Subcutaneous abdominal adipose tissue (tissue), 5 donors: Measurements from ENCODE around the gene INPP5A.
A peak's percentile ranks its signal among the peaks of the same experiment; 100 is the strongest.

Experiments used
- H3K27ac ChIP-seq: one replicate; pipeline ENCODE4 v1.7.0; 2013; ENCODE audit warnings: low read depth, mild to moderate bottlenecking, inconsistent platforms, low read length, moderate library complexity
- H3K27me3 ChIP-seq, 5 donors: one replicate each; pipeline ENCODE4 v1.7.0; 2013; ENCODE audit warnings: low read length in 5 of 5, inconsistent platforms in 1 of 5; ENCODE audit not compliant: control insufficient read depth in 5 of 5, insufficient read depth in 4 of 5
- H3K36me3 ChIP-seq, 5 donors: one replicate each; pipeline ENCODE4 v1.7.0; 2013; ENCODE audit warnings: low read length in 5 of 5; ENCODE audit not compliant: control insufficient read depth in 5 of 5, insufficient read depth in 5 of 5
- H3K4me1 ChIP-seq, 5 donors: one replicate each; pipeline ENCODE4 v1.7.0; 2013; ENCODE audit warnings: low read length in 5 of 5, mild to moderate bottlenecking in 3 of 5, moderate library complexity in 1 of 5; ENCODE audit not compliant: control insufficient read depth in 5 of 5, insufficient read depth in 5 of 5
- H3K4me3 ChIP-seq, 5 donors: one replicate each; pipeline ENCODE4 v1.7.0; 2013; ENCODE audit warnings: low read length in 5 of 5, low read depth in 1 of 5
- H3K9ac ChIP-seq, 5 donors: one replicate each; pipeline ENCODE4 v1.7.0; 2013; ENCODE audit warnings: low read length in 5 of 5, mild to moderate bottlenecking in 4 of 5, moderate library complexity in 3 of 5
- H3K9me3 ChIP-seq, 5 donors: one replicate each; pipeline ENCODE4 v1.7.0; 2013; ENCODE audit warnings: low read length in 5 of 5; ENCODE audit not compliant: control insufficient read depth in 5 of 5
- donor health status: healthy.
- donor health status: healthy.
- donor health status: healthy.
- donor health status: healthy.
- donor health status: healthy.

The INPP5A gene

GRCh38 chr10:132781556-132781955 is 244.0 kb downstream of the INPP5A start:
- Histone ChIP-seq H3K27ac (no peak overlapping the region), H3K4me1 (peaks cover 0 to 8% (median 3%) of the 10 kb centered on the region in 5 donors), H3K4me3 (no peak overlapping the region), H3K9me3 (no peaks in the 10 kb centered on the region), H3K36me3 (peaks cover 4 to 61% (median 49%) of the 10 kb centered on the region in 5 donors), H3K27me3 (peaks cover 8 to 19% (median 14%) of the 10 kb centered on the region in 5 donors), H3K9ac (no peak overlapping the region)

- no peak overlapping the region for H3K4me3 ChIP-seq
- no peak overlapping the region for H3K9ac ChIP-seq
- H3K36me3 ChIP-seq, result peaks cover 4 to 48% (median 41%) of the 10 kb centered on the region in 5 donors
- peaks cover 0 to 20% (median 12%) of the 10 kb centered on the region in 5 donors for H3K4me1 ChIP-seq
- no peak overlapping the region for H3K27ac ChIP-seq
- peaks cover 13 to 33% (median 23%) of the 10 kb centered on the region in 5 donors for H3K27me3 ChIP-seq
- H3K9me3 ChIP-seq, result no peaks in the 10 kb centered on the region
These were observed 245.8 kb downstream of the INPP5A start for GRCh38 chr10:132783165-132783939.

- H3K36me3 ChIP-seq, result peaks cover 4 to 40% (median 33%) of the 10 kb centered on the region in 5 donors
- no peak overlapping the region for H3K4me3 ChIP-seq
- H3K27ac ChIP-seq, result no peak overlapping the region
- H3K9ac ChIP-seq, result no peak overlapping the region
- peaks cover 0 to 20% (median 12%) of the 10 kb centered on the region in 5 donors for H3K4me1 ChIP-seq
- H3K9me3 ChIP-seq, result no peaks in the 10 kb centered on the region
- peaks cover 18 to 42% (median 31%) of the 10 kb centered on the region in 5 donors for H3K27me3 ChIP-seq
These were observed 246.6 kb downstream of the INPP5A start for GRCh38 chr10:132783940-132784865.

- peaks cover 4 to 31% (median 25%) of the 10 kb centered on the region in 5 donors for H3K36me3 ChIP-seq
- H3K4me1 ChIP-seq, result peaks cover 0 to 20% (median 12%) of the 10 kb centered on the region in 5 donors
- no peak overlapping the region for H3K27ac ChIP-seq
- peaks cover 24 to 47% (median 40%) of the 10 kb centered on the region in 5 donors for H3K27me3 ChIP-seq
- H3K9ac ChIP-seq, result no peak overlapping the region
- H3K9me3 ChIP-seq, result no peaks in the 10 kb centered on the region
- no peak overlapping the region for H3K4me3 ChIP-seq
These were observed 247.5 kb downstream of the INPP5A start for GRCh38 chr10:132784866-132785722.

- no peaks in the 10 kb centered on the region for H3K9me3 ChIP-seq
- H3K27me3 ChIP-seq, result peaks cover 30 to 55% (median 44%) of the 10 kb centered on the region in 5 donors
- peaks cover 4 to 25% (median 22%) of the 10 kb centered on the region in 5 donors for H3K36me3 ChIP-seq
- H3K27ac ChIP-seq, result no peak within 1 kb of the TSS
- peak within 1 kb of the TSS in 1 of 5 donors; percentile 22 for H3K4me3 ChIP-seq
- peaks cover 0 to 20% (median 12%) of the 10 kb centered on the region in 5 donors for H3K4me1 ChIP-seq
- no peak within 1 kb of the TSS for H3K9ac ChIP-seq
These were observed 248.3 kb downstream of the INPP5A start, which contains the start of gene NKX6-2 for GRCh38 chr10:132785723-132786475. Gene NKX6-2 (minus strand): TSS chr10:132786147. CDS start chr10:132785948, 199 bp downstream.

- Histone ChIP-seq H3K27me3 (peaks cover 31 to 60% (median 48%) of the 10 kb centered on the region in 5 donors), H3K4me1 (peaks cover 0 to 20% (median 12%) of the 10 kb centered on the region in 5 donors), H3K9me3 (no peaks in the 10 kb centered on the region), H3K27ac (no peak overlapping the region), H3K4me3 (no peak overlapping the region), H3K36me3 (peaks cover 4 to 20% (median 17%) of the 10 kb centered on the region in 5 donors), H3K9ac (no peak overlapping the region)
These were observed 248.9 kb downstream of the INPP5A start for GRCh38 chr10:132786476-132786883.

GRCh38 chr10:132786884-132787494 is 249.4 kb downstream of the INPP5A start:
- Histone ChIP-seq H3K4me1 (peaks cover 0 to 20% (median 12%) of the 10 kb centered on the region in 5 donors), H3K4me3 (peak overlapping the region in 1 of 5 donors; percentile 22), H3K27ac (no peak overlapping the region), H3K9ac (no peak overlapping the region), H3K9me3 (no peaks in the 10 kb centered on the region), H3K27me3 (peaks cover 33 to 63% (median 48%) of the 10 kb centered on the region in 5 donors), H3K36me3 (peaks cover 4 to 15% (median 12%) of the 10 kb centered on the region in 5 donors)

- H3K36me3 ChIP-seq, result peaks cover 3 to 9% (median 7%) of the 10 kb centered on the region in 5 donors
- no peak overlapping the region for H3K9ac ChIP-seq
- peaks cover 33 to 64% (median 49%) of the 10 kb centered on the region in 5 donors for H3K27me3 ChIP-seq
- no peak overlapping the region for H3K27ac ChIP-seq
- H3K9me3 ChIP-seq, result no peaks in the 10 kb centered on the region
- H3K4me1 ChIP-seq, result peaks cover 1 to 20% (median 12%) of the 10 kb centered on the region in 5 donors
- no peak overlapping the region for H3K4me3 ChIP-seq
These were observed 250.1 kb downstream of the INPP5A start for GRCh38 chr10:132787495-132788179.
